H1 (cell line): ENCODE data around the gene RUNX1. TPM values are rescaled to one million over a fixed set of nuclear protein-coding genes. Genes with fewer than 3 reads are reported as not detected.

Experiments
- CTCF ChIA-PET: fragments of 300-600 bp; sonication (Branson Sonifier 250); formaldehyde crosslinking; loops from one replicate; lab custom pipeline; 2021; ENCODE audit not compliant: partially characterized antibody; lab: Charles Lee
- POLR2A ChIA-PET: fragments of 300-600 bp; sonication (Branson Sonifier 250); formaldehyde crosslinking; loops from one replicate; lab custom pipeline; 2021; ENCODE audit warnings: inconsistent platforms; ENCODE audit not compliant: partially characterized antibody; lab: Charles Lee
- DNase-seq, 2 experiments: peaks; one replicate each; pipeline versions ENCODE4 v3.0.0 to v3.0.0-alpha.2; 2010 to 2022; ENCODE audit warnings: low spot score in 2 of 2, low read depth in 1 of 2, mixed read lengths in 1 of 2
- FAIRE-seq: peaks from 2 replicates; lab custom pipeline; 2011; peaks lifted over from hg19 to GRCh38; lab: Jason Lieb, UNC
- H2AFZ ChIP-seq: 2 replicates; pipeline ENCODE4 v1.8.1; 2012; ENCODE audit warnings: low read length, inconsistent platforms
- H2AK5ac ChIP-seq: 2 replicates; pipeline ENCODE4 v1.6.1; 2013; ENCODE audit warnings: low read depth, low read length
- H2BK120ac ChIP-seq: replicated peaks from 2 replicates; pipeline ENCODE3; 2013; ENCODE audit warnings: low read depth, low read length, inconsistent platforms
- H2BK12ac ChIP-seq: 2 replicates; pipeline ENCODE4 v1.6.1; 2013; ENCODE audit warnings: low read depth, low read length
- H2BK15ac ChIP-seq: 2 replicates; pipeline ENCODE4 v1.6.1; 2013; ENCODE audit warnings: low read length
- H2BK20ac ChIP-seq: 2 replicates; pipeline ENCODE4 v1.6.1; 2013; ENCODE audit warnings: low read length
- H2BK5ac ChIP-seq: 2 replicates; pipeline ENCODE4 v1.6.1; 2013; ENCODE audit warnings: low read depth, low read length
- H3K14ac ChIP-seq: 2 replicates; pipeline ENCODE4 v1.6.1; 2013; ENCODE audit warnings: inconsistent platforms; ENCODE audit not compliant: insufficient read length
- H3K18ac ChIP-seq: 2 replicates; pipeline ENCODE4 v1.6.1; 2013; ENCODE audit warnings: low read length; ENCODE audit errors: extremely low read depth
- H3K23ac ChIP-seq: 2 replicates; pipeline ENCODE4 v1.6.1; 2013; ENCODE audit warnings: inconsistent platforms; ENCODE audit not compliant: insufficient read length
- H3K23me2 ChIP-seq: 2 replicates; pipeline ENCODE4 v1.6.1; 2013; ENCODE audit warnings: low read depth, low read length
- H3K27ac ChIP-seq: 2 replicates; pipeline ENCODE4 v1.6.1; 2011; ENCODE audit warnings: low read depth, low read length, inconsistent platforms
- H3K27me3 ChIP-seq, 4 experiments: replicated peaks in 1 of 4; 1 replicate in 1 of 4; 2 replicates in 3 of 4; pipeline versions ENCODE4 v1.6.1 to v1.8.1; 2011 to 2013; ENCODE audit warnings: low read length in 3 of 4, mild to moderate bottlenecking in 3 of 4, inconsistent platforms in 2 of 4, mixed read lengths in 2 of 4, moderate library complexity in 1 of 4; ENCODE audit not compliant: control insufficient read depth in 3 of 4, insufficient read depth in 3 of 4; ENCODE audit errors: extremely low read depth in 1 of 4
- H3K36me3 ChIP-seq, 4 experiments: 2 replicates each; pipeline versions ENCODE4 v1.6.1 to v1.8.1; 2011 to 2013; ENCODE audit warnings: mild to moderate bottlenecking in 4 of 4, low read length in 3 of 4, moderate library complexity in 2 of 4, control low read depth in 1 of 4, inconsistent platforms in 1 of 4; ENCODE audit not compliant: insufficient read depth in 4 of 4, control insufficient read depth in 2 of 4
- H3K4ac ChIP-seq: replicated peaks from 2 replicates; pipeline ENCODE3; 2013; ENCODE audit warnings: low read length, low read depth, mixed read lengths, inconsistent platforms; ENCODE audit not compliant: insufficient read length
- H3K4me1 ChIP-seq, 4 experiments: replicated peaks in 1 of 4; 1 replicate in 1 of 4; 2 replicates in 3 of 4; pipeline versions ENCODE4 v1.6.1 to v1.8.1; 2011 to 2013; ENCODE audit warnings: low read length in 3 of 4, inconsistent platforms in 2 of 4, mixed read lengths in 1 of 4; ENCODE audit not compliant: insufficient read depth in 4 of 4, control insufficient read depth in 3 of 4
- H3K4me2 ChIP-seq, 2 experiments: 2 replicates each; pipeline versions ENCODE4 v1.6.1 to v1.8.1; 2011 to 2013; ENCODE audit warnings: low read depth in 2 of 2, low read length in 2 of 2, control low read depth in 1 of 2, inconsistent platforms in 1 of 2, mild to moderate bottlenecking in 1 of 2; ENCODE audit not compliant: insufficient read depth in 1 of 2
- H3K4me3 ChIP-seq, 4 experiments: fragments of 200-600, 300-600 bp in 1 of 4; sonication (generic), shearing (Covaris generic), sonication (Bioruptor Twin) in 1 of 4; 2 replicates each; pipeline versions ENCODE4 v1.5.1 to v1.8.1; 2011 to 2016; ENCODE audit warnings: low read length in 4 of 4, low read depth in 3 of 4, control low read depth in 2 of 4, inconsistent platforms in 2 of 4, mild to moderate bottlenecking in 2 of 4, mixed read lengths in 1 of 4, moderate library complexity in 1 of 4; ENCODE audit not compliant: insufficient read depth in 2 of 4; ENCODE audit errors: extremely low read depth in 1 of 4
- H3K56ac ChIP-seq: replicated peaks from 2 replicates; pipeline ENCODE3; 2013; ENCODE audit warnings: low read depth, mild to moderate bottlenecking, mixed read lengths, low read length, inconsistent platforms; ENCODE audit not compliant: insufficient read length
- H3K79me1 ChIP-seq: 2 replicates; pipeline ENCODE4 v1.6.1; 2013; ENCODE audit warnings: low read depth, low read length, control low read depth
- H3K79me2 ChIP-seq, 2 experiments: 2 replicates each; pipeline versions ENCODE4 v1.6.1 to v1.8.1; 2012 to 2013; ENCODE audit warnings: low read length in 2 of 2, mild to moderate bottlenecking in 2 of 2, inconsistent platforms in 1 of 2; ENCODE audit not compliant: insufficient read depth in 2 of 2, control insufficient read depth in 1 of 2
- H3K9ac ChIP-seq, 4 experiments: replicated peaks in 1 of 4; 1 replicate in 1 of 4; 2 replicates in 3 of 4; pipeline versions ENCODE4 v1.6.1 to v1.8.1; 2011 to 2013; ENCODE audit warnings: low read depth in 3 of 4, low read length in 3 of 4, control low read depth in 2 of 4, mild to moderate bottlenecking in 2 of 4, moderate library complexity in 2 of 4, inconsistent platforms in 1 of 4; ENCODE audit errors: extremely low read depth in 1 of 4
- H3K9me3 ChIP-seq, 2 experiments: 2 replicates each; pipeline versions ENCODE4 v1.6.1 to v1.8.1; 2012 to 2013; ENCODE audit warnings: mild to moderate bottlenecking in 2 of 2, moderate library complexity in 2 of 2, control low read depth in 1 of 2, inconsistent platforms in 1 of 2, low read depth in 1 of 2, low read length in 1 of 2, mixed read lengths in 1 of 2; ENCODE audit not compliant: insufficient read depth in 2 of 2
- H4K20me1 ChIP-seq, 2 experiments: replicated peaks in 1 of 2; 2 replicates each; pipeline versions ENCODE3 to v1.8.1; 2011 to 2013; ENCODE audit warnings: inconsistent platforms in 2 of 2, low read length in 2 of 2, mild to moderate bottlenecking in 1 of 2; ENCODE audit not compliant: insufficient read depth in 2 of 2, control insufficient read depth in 1 of 2
- H4K5ac ChIP-seq: 2 replicates; pipeline ENCODE4 v1.6.1; 2013; ENCODE audit warnings: low read length, low read depth, mixed read lengths, inconsistent platforms; ENCODE audit not compliant: insufficient read length
- H4K8ac ChIP-seq: 2 replicates; pipeline ENCODE4 v1.8.0; 2013; ENCODE audit warnings: mild to moderate bottlenecking, moderate library complexity, low read length, inconsistent platforms; ENCODE audit not compliant: insufficient read depth; ENCODE audit errors: extremely low read depth
- H4K91ac ChIP-seq: replicated peaks from 2 replicates; pipeline ENCODE3; 2013; ENCODE audit warnings: low read length, mixed read lengths, inconsistent platforms; ENCODE audit not compliant: insufficient read length
- BACH1 ChIP-seq: IDR thresholded peaks from 2 replicates; pipeline ENCODE4 v1.6.1; 2012; ENCODE audit warnings: low read length, improper control_type of control experiment
- CTBP2 ChIP-seq: IDR thresholded peaks from 2 replicates; pipeline ENCODE4 v1.7.0; 2011; ENCODE audit warnings: borderline replicate concordance, mild to moderate bottlenecking, moderate library complexity, mixed read lengths, low read length; ENCODE audit not compliant: insufficient read depth, insufficient read length
- EGR1 ChIP-seq: IDR thresholded peaks from 2 replicates; pipeline ENCODE4 v1.6.1; 2011; ENCODE audit warnings: low read depth, low read length, borderline replicate concordance
- GABPA ChIP-seq: IDR thresholded peaks from 2 replicates; pipeline ENCODE4 v1.6.1; 2011; ENCODE audit warnings: mild to moderate bottlenecking, low read length, moderate library complexity, borderline replicate concordance; ENCODE audit not compliant: insufficient read depth
- KDM4A ChIP-seq: IDR thresholded peaks from one replicate; pipeline ENCODE4 v1.7.1; 2012; ENCODE audit warnings: low read depth, mild to moderate bottlenecking, moderate library complexity, low read length, inconsistent platforms; ENCODE audit not compliant: severe bottlenecking
- PHF8 ChIP-seq: fragments of 200-600 bp; sonication (generic); conservative IDR thresholded peaks from 2 replicates; pipeline ENCODE4 v1.7.1; 2012; ENCODE audit warnings: low read depth, mild to moderate bottlenecking, inconsistent platforms, low read length, moderate library complexity
- POU5F1 ChIP-seq: IDR thresholded peaks from 2 replicates; pipeline ENCODE4 v1.6.1; 2011; ENCODE audit warnings: low read depth, mild to moderate bottlenecking, low read length, moderate library complexity
- SP2 ChIP-seq: IDR thresholded peaks from 2 replicates; pipeline ENCODE4 v1.6.1; 2012; ENCODE audit warnings: mild to moderate bottlenecking, low read length, inconsistent platforms
- SP4 ChIP-seq: IDR thresholded peaks from 2 replicates; pipeline ENCODE4 v1.6.1; 2012; ENCODE audit warnings: low read length, inconsistent platforms
- SRF ChIP-seq: IDR thresholded peaks from 2 replicates; pipeline ENCODE4 v1.6.1; 2011; ENCODE audit warnings: mild to moderate bottlenecking, low read depth, low read length, moderate library complexity
- TBP ChIP-seq: IDR thresholded peaks from 2 replicates; pipeline ENCODE4 v1.6.1; 2011; ENCODE audit warnings: low read depth, low read length, improper control_type of control experiment
- TCF12 ChIP-seq: IDR thresholded peaks from 2 replicates; pipeline ENCODE4 v1.6.1; 2011; ENCODE audit warnings: low read depth, mild to moderate bottlenecking, low read length
- WGBS, 2 experiments: shearing (Covaris generic) in 1 of 2; methylation state at CpG; one replicate each; pipeline versions ENCODE4 v1.1.6 to v1.1.7; 2013 to 2015; ENCODE audit warnings: low lambda C conversion rate in 2 of 2, mixed read lengths in 2 of 2, inconsistent platforms in 1 of 2, low coverage in 1 of 2, missing lambda C conversion rate in 1 of 2; ENCODE audit not compliant: insufficient replicate concordance in 2 of 2, insufficient coverage in 1 of 2, insufficient read length in 1 of 2; ENCODE audit errors: extremely low coverage in 1 of 2, missing lambda C conversion rate in 1 of 2; 5-methylcytosine and 5-hydroxymethylcytosine counted together
- polyA plus RNA-seq, 7 experiments: library from polyadenylated mRNA; depleted of rRNA in 3 of 7; stranded (reverse) in 5 of 7; unstranded in 2 of 7; fragments of >200 nt in 5 of 7; fragments of 200-250 nt in 2 of 7; gene quantifications; 1 replicate in 5 of 7; 2 replicates in 1 of 7; 4 replicates in 1 of 7; pipeline versions ENCODE4 v1.2.1 to v1.2.3, GENCODE V29; 2011 to 2013; ENCODE audit warnings: missing spikeins in 2 of 7, mixed read lengths in 2 of 7
- total RNA-seq: library from RNA; stranded (reverse); fragmentation: NEBNext Ultra II Directional; extraction: Animal tissue kit (Norgen Biotek cat#: 25700); gene quantifications from 2 replicates; pipeline ENCODE4 v1.2.1, GENCODE V29; 2021
- TF ChIP-seq, protein P1 (sequence below): IDR thresholded peaks from 2 replicates; pipeline ENCODE4 v1.6.1; 2012; ENCODE audit warnings: inconsistent platforms

RUNX1 gene
- total and polyA plus RNA-seq, 2 of the 8 experiments (the other 6 are each of a cell fraction or from before 2014, with no cell fraction given): 0.20 to 0.60 TPM

GRCh38 chr21:34962586-34963222, 86.4 kb downstream of the RUNX1 start:
- H3K9ac ChIP-seq: no peak overlapping the region
- H2BK120ac ChIP-seq: no peak overlapping the region
- WGBS, 2 experiments: 92% methylated on average over 16 of the region's 16 CpGs; no CpG with 5 or more reads in 1 of the 2 experiments
- no peak overlapping the region for H3K23ac ChIP-seq
- peaks cover 0 to 4% of the 10 kb centered on the region in 2 experiments for H4K20me1 ChIP-seq
- no peaks in the 10 kb centered on the region for H3K23me2 ChIP-seq
- H3K9me3 ChIP-seq: no peaks in the 10 kb centered on the region
- no peaks in the 10 kb centered on the region for H3K79me1 ChIP-seq
- no peak overlapping the region for H3K4me3 ChIP-seq
- DNase-seq (no peak), FAIRE-seq (no peak)
- H3K27me3 ChIP-seq: peaks cover 0 to 3% (median under 1%) of the 10 kb centered on the region in 4 experiments; a peak in 1 of 7 replicates
- H3K27ac ChIP-seq: no peak overlapping the region
- no peak overlapping the region for H2BK5ac ChIP-seq
- H3K36me3 ChIP-seq: no peaks in the 10 kb centered on the region
- H4K91ac ChIP-seq: no peak overlapping the region
- H2AFZ ChIP-seq: peak overlapping the region; percentile 7; the same call in 1 of the 2 replicates
- H3K18ac ChIP-seq: no peak overlapping the region
- no peak overlapping the region for H3K56ac ChIP-seq
- 0 out of 2 replicates have a peak overlapping the region, but pooled peaks have one; percentile 28 for H4K8ac ChIP-seq
- H2BK20ac ChIP-seq: no peak overlapping the region
- no peak overlapping the region for H2AK5ac ChIP-seq
- H3K4ac ChIP-seq: no peak overlapping the region
- no peak overlapping the region for H2BK15ac ChIP-seq
- POLR2A ChIA-PET: no interaction called here
- no peaks in the 10 kb centered on the region for H3K79me2 ChIP-seq
- H3K14ac ChIP-seq: no peak overlapping the region
- H3K4me2 ChIP-seq: no peak overlapping the region
- no peak overlapping the region for H2BK12ac ChIP-seq
- no peak overlapping the region for H4K5ac ChIP-seq
- CTCF ChIA-PET: interaction anchor here (1.0 kb wide), 1 partner anchor 13 kb away, joined by 7 read pairs; no protein-coding TSS in a partner anchor
- no peaks in the 10 kb centered on the region; a peak in 3 of 7 replicates for H3K4me1 ChIP-seq
- TF ChIP-seq BACH1: no peak
- no peak for TF ChIP-seq TCF12
- TF ChIP-seq PHF8: no peak
- no peak for TF ChIP-seq TBP
- TF ChIP-seq, protein P1, sequence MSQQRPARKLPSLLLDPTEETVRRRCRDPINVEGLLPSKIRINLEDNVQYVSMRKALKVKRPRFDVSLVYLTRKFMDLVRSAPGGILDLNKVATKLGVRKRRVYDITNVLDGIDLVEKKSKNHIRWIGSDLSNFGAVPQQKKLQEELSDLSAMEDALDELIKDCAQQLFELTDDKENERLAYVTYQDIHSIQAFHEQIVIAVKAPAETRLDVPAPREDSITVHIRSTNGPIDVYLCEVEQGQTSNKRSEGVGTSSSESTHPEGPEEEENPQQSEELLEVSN: no peak
- TF ChIP-seq SP2: no peak
- no peak for TF ChIP-seq EGR1
- no peak for TF ChIP-seq KDM4A
- TF ChIP-seq CTBP2: no peak
- no peak for TF ChIP-seq POU5F1
- no peak for TF ChIP-seq GABPA
- TF ChIP-seq SP4: no peak
- no peak for TF ChIP-seq SRF
